Measurements from ENCODE around the gene SRSF7. TPM values are rescaled to one million over a fixed set of nuclear protein-coding genes. Genes with fewer than 3 reads are reported as not detected.

SRSF7 gene
- total RNA-seq, 1 donor from 2014 or later: 248 TPM

DNA sequence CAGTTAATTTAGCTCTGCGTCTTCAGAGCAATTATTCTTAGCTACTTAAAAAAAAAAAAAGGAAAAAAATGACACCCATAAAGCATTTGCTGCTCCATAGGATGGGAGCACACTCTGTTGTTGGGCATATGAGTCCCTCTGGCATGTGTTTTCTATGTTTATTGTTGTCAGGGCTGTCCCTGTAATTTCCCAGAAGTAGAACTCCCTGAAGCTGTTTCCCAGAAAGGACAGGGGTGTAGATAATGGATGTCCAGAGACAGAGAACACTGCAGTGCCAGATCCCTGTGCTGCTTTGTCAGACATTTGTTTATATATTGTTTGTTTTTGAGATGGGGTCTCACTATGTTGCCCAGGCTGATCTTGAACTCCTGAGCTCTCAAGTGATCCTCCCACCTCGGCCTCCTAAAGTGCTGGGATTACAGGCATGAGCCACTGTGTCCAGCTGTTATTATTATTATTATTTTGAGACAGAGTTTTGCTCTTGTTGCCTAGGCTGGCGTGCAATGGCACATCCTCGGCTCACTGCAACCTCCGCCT lies 52.6 kb downstream of the SRSF7 start:
- no peaks in the 10 kb centered on the region for H3K9me3 Mint-ChIP-seq
- TF ChIP-seq, protein P1, sequence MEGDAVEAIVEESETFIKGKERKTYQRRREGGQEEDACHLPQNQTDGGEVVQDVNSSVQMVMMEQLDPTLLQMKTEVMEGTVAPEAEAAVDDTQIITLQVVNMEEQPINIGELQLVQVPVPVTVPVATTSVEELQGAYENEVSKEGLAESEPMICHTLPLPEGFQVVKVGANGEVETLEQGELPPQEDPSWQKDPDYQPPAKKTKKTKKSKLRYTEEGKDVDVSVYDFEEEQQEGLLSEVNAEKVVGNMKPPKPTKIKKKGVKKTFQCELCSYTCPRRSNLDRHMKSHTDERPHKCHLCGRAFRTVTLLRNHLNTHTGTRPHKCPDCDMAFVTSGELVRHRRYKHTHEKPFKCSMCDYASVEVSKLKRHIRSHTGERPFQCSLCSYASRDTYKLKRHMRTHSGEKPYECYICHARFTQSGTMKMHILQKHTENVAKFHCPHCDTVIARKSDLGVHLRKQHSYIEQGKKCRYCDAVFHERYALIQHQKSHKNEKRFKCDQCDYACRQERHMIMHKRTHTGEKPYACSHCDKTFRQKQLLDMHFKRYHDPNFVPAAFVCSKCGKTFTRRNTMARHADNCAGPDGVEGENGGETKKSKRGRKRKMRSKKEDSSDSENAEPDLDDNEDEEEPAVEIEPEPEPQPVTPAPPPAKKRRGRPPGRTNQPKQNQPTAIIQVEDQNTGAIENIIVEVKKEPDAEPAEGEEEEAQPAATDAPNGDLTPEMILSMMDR (conservative IDR thresholded peaks at IDR 0.05): no peak
- H3K4me1 Mint-ChIP-seq (ENCODE audit: unreplicated experiment): peaks cover 4% of the 10 kb centered on the region
- no peaks in the 10 kb centered on the region for H3K36me3 Mint-ChIP-seq
- H3K27ac Mint-ChIP-seq: no peak overlapping the region
- no peak overlapping the region for H3K4me3 Mint-ChIP-seq
- H3K27me3 Mint-ChIP-seq: no peaks in the 10 kb centered on the region
- no peak for DNase-seq (ENCODE audit: extremely low spot score, unreplicated experiment)

GRCh38 chr2:38697116-38697840 lies 53.9 kb downstream of the SRSF7 start:
- Mint-ChIP-seq H3K9me3 (no peaks in the 10 kb centered on the region), H3K36me3 (no peaks in the 10 kb centered on the region), H3K4me3 (no peak overlapping the region), H3K4me1 (ENCODE audit: unreplicated experiment) (peaks cover 5% of the 10 kb centered on the region), H3K27me3 (no peaks in the 10 kb centered on the region), H3K27ac (no peak overlapping the region)
- TF ChIP-seq, protein P1 (conservative IDR thresholded peaks at IDR 0.05): no peak
- DNase-seq (ENCODE audit: extremely low spot score, unreplicated experiment): no peak

Other genes starting within 250 kb of the SRSF7 start
- gene HNRNPLL, start 148.4 kb downstream of the SRSF7 start, total RNA-seq (ENCODE audit: low replicate concordance): 49.4 and 72.3 TPM in 2 replicates
- 14.0 and 16.1 TPM in 2 replicates for gene GALM, start 85.2 kb downstream of the SRSF7 start, total RNA-seq (ENCODE audit: low replicate concordance)
- gene GEMIN6, start 26.8 kb upstream of the SRSF7 start, total RNA-seq (ENCODE audit: low replicate concordance): 16.2 and 19.9 TPM in 2 replicates
- gene DHX57, start 124.6 kb upstream of the SRSF7 start, total RNA-seq (ENCODE audit: low replicate concordance): 22.2 and 28.1 TPM in 2 replicates
- 14.3 and 19.7 TPM in 2 replicates for gene MORN2, start 124.6 kb upstream of the SRSF7 start, total RNA-seq (ENCODE audit: low replicate concordance)
- gene ARHGEF33, start 138.5 kb upstream of the SRSF7 start, total RNA-seq (ENCODE audit: low replicate concordance): 1.0 and 1.5 TPM in 2 replicates

Measured in type B pancreatic cell (in vitro differentiated cells).